ENCODE results near the gene CPT1B. TPM values are rescaled to one million over a fixed set of nuclear protein-coding genes. Genes with fewer than 3 reads are reported as not detected.

The CPT1B gene
- polyA plus RNA-seq, 1 experiment = 4.3 TPM

DNA sequence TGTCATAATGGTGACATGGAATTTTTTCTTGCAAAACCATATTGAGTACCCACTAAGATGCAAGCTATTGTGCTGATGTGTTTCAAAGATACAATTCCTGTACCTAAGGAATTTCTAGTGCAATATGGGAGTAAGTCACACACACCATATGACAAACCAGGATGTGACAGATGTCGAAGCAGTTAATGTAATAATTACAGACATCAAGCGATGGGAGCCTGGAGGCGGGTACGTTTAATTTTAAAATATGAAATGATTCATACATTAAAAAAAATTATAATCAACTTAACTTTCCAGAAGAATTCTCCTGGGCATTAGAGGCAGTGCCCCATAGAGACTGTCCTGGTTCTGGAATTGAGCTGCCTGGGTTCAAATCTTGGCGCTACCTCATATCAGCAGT, 21.5 kb downstream of the CPT1B start:
- H3K27me3 ChIP-seq (ENCODE audit: control insufficient read depth, insufficient read depth, low read length) = peaks cover 8% of the 10 kb centered on the region; the same call in 1 of the 2 replicates
- TF ChIP-seq CTCF (IDR thresholded peaks at IDR 0.05; ENCODE audit: insufficient read depth, low read depth, low read length) = no peak
- H3K36me3 ChIP-seq (ENCODE audit: control insufficient read depth, insufficient read depth, low read length) = no peaks in the 10 kb centered on the region
- DNase-seq (ENCODE audit: low read depth) = no peak
- ChIA-PET CTCF (interaction anchor here (1.3 to 1.7 kb wide), 2 partner anchors 12 to 17 kb away, joined by 4 read pairs; no protein-coding TSS in a partner anchor), POLR2A (no interaction called here)
- no peak overlapping the region for H3K4me3 ChIP-seq (ENCODE audit: low read depth, low read length)

DNA sequence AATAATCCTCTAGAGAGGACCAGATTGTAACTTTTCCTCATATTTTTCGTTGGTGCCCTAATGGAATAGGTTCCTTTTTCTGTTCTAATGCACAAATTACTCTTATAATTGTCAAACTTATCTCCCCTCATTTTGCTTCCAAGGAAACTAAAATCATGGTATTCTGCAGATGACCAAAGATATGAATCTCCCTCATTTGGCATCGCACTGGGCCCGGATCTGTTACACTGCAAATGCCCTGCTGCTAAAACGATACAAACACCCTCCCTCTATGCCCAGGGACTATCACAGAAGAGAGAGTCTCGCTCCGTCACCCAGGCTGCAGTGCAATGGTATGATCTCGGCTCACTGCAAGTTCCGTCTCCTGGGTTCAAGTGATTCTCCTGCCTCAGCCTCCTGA, 24.9 kb downstream of the CPT1B start:
- CTCF ChIA-PET = no interaction called here
- POLR2A ChIA-PET = interaction anchor here (0.6 kb wide), 1 partner anchor 18 kb away, joined by 3 read pairs; no protein-coding TSS in a partner anchor
- H3K4me3 ChIP-seq (ENCODE audit: low read depth, low read length) = no peak overlapping the region
- peaks cover 15% of the 10 kb centered on the region for H3K27me3 ChIP-seq (ENCODE audit: control insufficient read depth, insufficient read depth, low read length)
- DNase-seq (ENCODE audit: low read depth) = no peak
- TF ChIP-seq CTCF (IDR thresholded peaks at IDR 0.05; ENCODE audit: insufficient read depth, low read depth, low read length) = no peak
- no peaks in the 10 kb centered on the region for H3K36me3 ChIP-seq (ENCODE audit: control insufficient read depth, insufficient read depth, low read length)

GRCh38 chr22:50551160-50551752, 27.0 kb downstream of the CPT1B start:
- CTCF ChIA-PET = interaction anchor here (0.8 to 2.2 kb wide), 3 partner anchors 8 to 70 kb away, joined by 4 to 7 read pairs (median 5); partner anchors contain the start of gene SYCE3
- peaks cover 21% of the 10 kb centered on the region for H3K27me3 ChIP-seq (ENCODE audit: control insufficient read depth, insufficient read depth, low read length)
- no peaks in the 10 kb centered on the region for H3K36me3 ChIP-seq (ENCODE audit: control insufficient read depth, insufficient read depth, low read length)
- H3K4me3 ChIP-seq (ENCODE audit: low read depth, low read length) = no peak overlapping the region
- no peak for TF ChIP-seq CTCF (IDR thresholded peaks at IDR 0.05; ENCODE audit: insufficient read depth, low read depth, low read length)
- POLR2A ChIA-PET = no interaction called here
- no peak for DNase-seq (ENCODE audit: low read depth)

DNA sequence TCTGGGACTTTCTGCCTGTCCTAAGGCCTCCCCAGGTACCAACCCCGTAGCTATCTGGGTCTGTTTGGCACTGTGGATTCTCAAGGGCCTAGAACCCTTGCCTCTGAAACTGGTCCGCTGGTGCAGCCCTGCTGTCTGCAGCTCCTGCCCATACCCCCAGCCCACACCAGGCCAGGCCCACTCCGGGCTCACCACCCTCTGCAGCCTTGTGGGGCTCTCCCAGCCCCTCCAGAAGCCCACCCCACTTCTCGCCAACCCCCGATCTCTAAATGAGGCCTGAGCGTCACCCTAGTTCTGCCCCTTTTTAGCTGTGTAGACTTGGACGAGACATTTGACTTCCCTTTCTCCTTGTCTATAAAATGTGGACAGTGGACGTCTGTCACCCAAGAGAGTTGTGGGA, 27.8 kb downstream of the CPT1B start:
- ChIA-PET CTCF (interaction anchor here (0.6 to 2.2 kb wide), 4 partner anchors 9 to 71 kb away, joined by 3 to 7 read pairs (median 4); partner anchors contain the start of gene SYCE3), POLR2A (no interaction called here)
- no peak for DNase-seq (ENCODE audit: low read depth)
- H3K4me3 ChIP-seq (ENCODE audit: low read depth, low read length) = no peak overlapping the region
- no peak for TF ChIP-seq CTCF (IDR thresholded peaks at IDR 0.05; ENCODE audit: insufficient read depth, low read depth, low read length)
- H3K27me3 ChIP-seq (ENCODE audit: control insufficient read depth, insufficient read depth, low read length) = peaks cover 27% of the 10 kb centered on the region
- no peaks in the 10 kb centered on the region for H3K36me3 ChIP-seq (ENCODE audit: control insufficient read depth, insufficient read depth, low read length)

DNA sequence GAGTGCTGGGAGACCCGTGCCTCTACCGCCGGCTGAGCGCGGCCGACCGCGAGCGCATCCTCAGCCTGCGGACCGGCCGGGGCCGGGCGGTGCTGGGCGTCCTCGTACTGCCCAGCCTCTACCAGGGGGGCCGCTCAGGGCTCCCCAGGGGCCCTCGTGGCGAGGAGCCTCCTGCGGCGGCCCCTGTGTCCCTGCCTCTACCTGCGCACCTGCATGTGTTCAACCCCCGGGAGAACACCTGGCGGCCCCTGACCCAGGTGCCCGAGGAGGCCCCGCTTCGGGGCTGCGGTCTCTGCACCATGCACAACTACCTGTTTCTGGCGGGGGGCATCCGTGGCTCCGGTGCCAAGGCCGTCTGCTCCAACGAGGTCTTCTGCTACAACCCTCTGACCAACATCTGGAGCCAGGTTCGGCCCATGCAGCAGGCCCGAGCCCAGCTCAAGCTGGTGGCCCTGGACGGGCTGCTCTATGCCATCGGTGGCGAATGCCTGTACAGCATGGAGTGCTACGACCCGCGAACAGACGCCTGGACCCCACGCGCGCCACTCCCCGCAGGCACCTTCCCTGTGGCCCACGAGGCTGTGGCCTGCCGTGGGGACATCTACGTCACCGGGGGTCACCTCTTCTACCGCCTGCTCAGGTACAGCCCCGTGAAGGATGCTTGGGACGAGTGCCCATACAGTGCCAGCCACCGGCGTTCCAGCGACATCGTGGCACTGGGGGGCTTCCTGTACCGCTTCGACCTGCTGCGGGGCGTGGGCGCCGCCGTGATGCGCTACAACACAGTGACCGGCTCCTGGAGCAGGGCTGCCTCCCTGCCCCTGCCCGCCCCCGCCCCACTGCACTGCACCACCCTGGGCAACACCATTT, 29.1 kb downstream of the CPT1B start:
- no peak for TF ChIP-seq CTCF (IDR thresholded peaks at IDR 0.05; ENCODE audit: insufficient read depth, low read depth, low read length)
- DNase-seq (ENCODE audit: low read depth) = no peak
- POLR2A ChIA-PET = no interaction called here
- CTCF ChIA-PET = interaction anchor here (2.0 kb wide), 1 partner anchor 11 kb away, joined by 8 read pairs; no protein-coding TSS in a partner anchor
- no peaks in the 10 kb centered on the region for H3K36me3 ChIP-seq (ENCODE audit: control insufficient read depth, insufficient read depth, low read length)
- no peak overlapping the region for H3K4me3 ChIP-seq (ENCODE audit: low read depth, low read length)
- H3K27me3 ChIP-seq (ENCODE audit: control insufficient read depth, insufficient read depth, low read length) = peaks cover 31% of the 10 kb centered on the region

Data from BJ (cell line).